OCI-LY7 (cell line): ENCODE data around the gene LRRC4B. TPM values are rescaled to one million over a fixed set of nuclear protein-coding genes. Genes with fewer than 3 reads are reported as not detected.

Source experiments
- BruUV-seq: library from RNA; stranded (reverse); fragments of 400-500 nt; replicated peaks from 2 replicates; lab custom pipeline; 2021; lab: Mats Ljungman, UMichigan
- CTCF ChIA-PET: fragments of 300-600 bp; sonication (Branson Sonifier 250); formaldehyde crosslinking; loops from one replicate; lab custom pipeline; 2022; ENCODE audit warnings: antibody characterized with exemption; ENCODE audit not compliant: unreplicated experiment; lab: Charles Lee
- POLR2A ChIA-PET: fragments of 300-600 bp; sonication (Branson Sonifier 250); formaldehyde crosslinking; loops from one replicate; lab custom pipeline; 2022; ENCODE audit warnings: antibody characterized with exemption; lab: Charles Lee
- DNase-seq: peaks from one replicate; pipeline ENCODE4 v3.0.0-alpha.2; 2015; ENCODE audit warnings: low spot score
- H2AFZ ChIP-seq: fragments of 200-600 bp; sonication (generic), shearing (Covaris generic); 2 replicates; pipeline ENCODE4 v1.6.1; 2014; ENCODE audit warnings: mild to moderate bottlenecking, antibody characterized with exemption, low read length, moderate library complexity
- H3K27ac ChIP-seq: fragments of 200-600 bp; sonication (generic); 2 replicates; pipeline ENCODE4 v1.5.1; 2014; ENCODE audit warnings: mixed run types, low read depth, mild to moderate bottlenecking, moderate library complexity, low read length, inconsistent platforms; ENCODE audit not compliant: poor library complexity, severe bottlenecking
- H3K36me3 ChIP-seq: fragments of 200-600 bp; sonication (generic); 2 replicates; pipeline ENCODE4 v1.6.1; 2014; ENCODE audit warnings: mild to moderate bottlenecking, antibody characterized with exemption, low read length, moderate library complexity, mixed read lengths; ENCODE audit not compliant: insufficient read depth
- H3K4me1 ChIP-seq: fragments of 200-600 bp; sonication (generic); 2 replicates; pipeline ENCODE4 v1.5.1; 2014; ENCODE audit warnings: mild to moderate bottlenecking, low read length; ENCODE audit not compliant: insufficient read depth, poor library complexity, severe bottlenecking
- H3K4me2 ChIP-seq: fragments of 200-600 bp; sonication (generic); 2 replicates; pipeline ENCODE4 v1.6.1; 2014; ENCODE audit warnings: mild to moderate bottlenecking, low read length
- H3K4me3 ChIP-seq: fragments of 200-600 bp; sonication (generic); 2 replicates; pipeline ENCODE4 v1.5.1; 2014; ENCODE audit warnings: mild to moderate bottlenecking, low read depth, low read length; ENCODE audit not compliant: poor library complexity, severe bottlenecking
- H3K79me2 ChIP-seq: fragments of 200-600 bp; sonication (generic); 2 replicates; pipeline ENCODE4 v1.6.1; 2016; ENCODE audit warnings: low read depth, mild to moderate bottlenecking, low read length, moderate library complexity, mixed read lengths; ENCODE audit not compliant: insufficient read depth
- H3K9me2 ChIP-seq: fragments of 200-600 bp; sonication (generic); 2 replicates; pipeline ENCODE4 v1.6.1; 2016; ENCODE audit warnings: mild to moderate bottlenecking, low read length, mixed read lengths; ENCODE audit not compliant: insufficient read depth
- H3K9me3 ChIP-seq: fragments of 200-600 bp; sonication (generic); 2 replicates; pipeline ENCODE4 v1.6.1; 2014; ENCODE audit warnings: mild to moderate bottlenecking, mixed run types, low read length, mixed read lengths
- H4K20me1 ChIP-seq: fragments of 200-600 bp; sonication (generic); 2 replicates; pipeline ENCODE4 v1.6.1; 2014; ENCODE audit warnings: mild to moderate bottlenecking, antibody characterized with exemption, low read length, moderate library complexity, mixed read lengths; ENCODE audit not compliant: insufficient read depth
- EZH2phosphoT487 ChIP-seq: fragments of 200-600 bp; sonication (generic); IDR thresholded peaks from 2 replicates; pipeline ENCODE4 v1.6.1; 2018; ENCODE audit warnings: low read depth, borderline replicate concordance, mild to moderate bottlenecking, mixed run types, antibody characterized with exemption, low read length, moderate library complexity, mixed read lengths
- intact Hi-C: fragments of 100-400 bp; cut with micrococcal nuclease; formaldehyde crosslinking; loops from one replicate; pipeline ENCODE4 v1.10.0; 2022; ENCODE audit not compliant: unreplicated experiment
- total RNA-seq, 2 experiments: library from RNA; depleted of rRNA in 1 of 2; stranded (reverse); fragments of >200 nt in 1 of 2; shearing (Covaris generic) in 1 of 2; gene quantifications; 2 replicates each; pipeline ENCODE4 v1.2.3, GENCODE V29; 2014 to 2022
- TF ChIP-seq, protein P1 (sequence below): fragments of 200-600 bp; sonication (generic); conservative IDR thresholded peaks from 2 replicates; pipeline ENCODE4 v1.5.1; 2014; ENCODE audit warnings: mild to moderate bottlenecking, antibody characterized with exemption, low read length, moderate library complexity, mixed read lengths

The LRRC4B gene
- total RNA-seq, 2 experiments from 2014 or later = 0.29 TPM; not detected in 1

DNA sequence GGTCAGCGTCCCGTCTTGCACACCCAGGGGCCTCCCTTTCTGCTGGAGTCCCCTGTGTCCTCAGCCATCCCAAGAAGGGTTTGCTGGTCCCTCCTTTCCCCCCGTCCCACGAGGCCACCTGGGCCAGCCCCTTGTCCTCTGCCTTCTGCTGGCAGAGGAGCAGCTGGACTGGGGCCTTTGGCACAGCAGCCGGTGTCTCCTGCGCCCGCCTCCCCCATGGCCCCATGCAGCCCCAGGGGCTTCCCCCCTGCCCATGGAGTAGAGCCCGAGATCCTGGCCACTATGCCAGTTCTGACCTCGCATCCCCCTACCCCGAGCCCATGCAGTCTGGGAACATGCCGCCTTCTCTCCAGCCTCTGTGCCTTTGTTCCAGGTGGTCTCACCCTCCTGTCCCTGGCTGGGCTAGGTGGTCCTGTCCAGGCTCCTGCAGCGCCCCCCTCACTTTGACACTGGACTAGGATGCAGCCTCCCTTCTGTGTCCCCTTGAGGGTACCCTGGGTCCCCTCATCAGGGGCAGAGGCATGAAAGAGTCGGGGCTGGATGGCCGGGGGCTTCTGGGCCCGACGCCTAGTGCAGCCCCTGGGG, 85.9 kb downstream of the LRRC4B start:
- H3K4me3 ChIP-seq = no peak overlapping the region
- peaks cover 25% of the 10 kb centered on the region for H3K9me3 ChIP-seq
- no peak overlapping the region for H3K27ac ChIP-seq
- H3K4me1 ChIP-seq = peaks cover 5% of the 10 kb centered on the region
- H3K4me2 ChIP-seq = no peak overlapping the region
- no TSS peak for BruUV-seq
- peaks cover 13% of the 10 kb centered on the region for H3K79me2 ChIP-seq
- no peaks in the 10 kb centered on the region for H4K20me1 ChIP-seq
- POLR2A ChIA-PET = no interaction called here
- peaks cover 94% of the 10 kb centered on the region for H3K36me3 ChIP-seq
- CTCF ChIA-PET = interaction anchor here (0.6 kb wide), 1 partner anchor 74 kb away, joined by 3 read pairs; no protein-coding TSS in a partner anchor
- no peak overlapping the region for H2AFZ ChIP-seq
- intact Hi-C loops = no loop called here
- no peaks in the 10 kb centered on the region for H3K9me2 ChIP-seq
- TF ChIP-seq EZH2phosphoT487 = no peak
- TF ChIP-seq, protein P1, sequence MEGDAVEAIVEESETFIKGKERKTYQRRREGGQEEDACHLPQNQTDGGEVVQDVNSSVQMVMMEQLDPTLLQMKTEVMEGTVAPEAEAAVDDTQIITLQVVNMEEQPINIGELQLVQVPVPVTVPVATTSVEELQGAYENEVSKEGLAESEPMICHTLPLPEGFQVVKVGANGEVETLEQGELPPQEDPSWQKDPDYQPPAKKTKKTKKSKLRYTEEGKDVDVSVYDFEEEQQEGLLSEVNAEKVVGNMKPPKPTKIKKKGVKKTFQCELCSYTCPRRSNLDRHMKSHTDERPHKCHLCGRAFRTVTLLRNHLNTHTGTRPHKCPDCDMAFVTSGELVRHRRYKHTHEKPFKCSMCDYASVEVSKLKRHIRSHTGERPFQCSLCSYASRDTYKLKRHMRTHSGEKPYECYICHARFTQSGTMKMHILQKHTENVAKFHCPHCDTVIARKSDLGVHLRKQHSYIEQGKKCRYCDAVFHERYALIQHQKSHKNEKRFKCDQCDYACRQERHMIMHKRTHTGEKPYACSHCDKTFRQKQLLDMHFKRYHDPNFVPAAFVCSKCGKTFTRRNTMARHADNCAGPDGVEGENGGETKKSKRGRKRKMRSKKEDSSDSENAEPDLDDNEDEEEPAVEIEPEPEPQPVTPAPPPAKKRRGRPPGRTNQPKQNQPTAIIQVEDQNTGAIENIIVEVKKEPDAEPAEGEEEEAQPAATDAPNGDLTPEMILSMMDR = no peak
- DNase-seq = no peak

DNA sequence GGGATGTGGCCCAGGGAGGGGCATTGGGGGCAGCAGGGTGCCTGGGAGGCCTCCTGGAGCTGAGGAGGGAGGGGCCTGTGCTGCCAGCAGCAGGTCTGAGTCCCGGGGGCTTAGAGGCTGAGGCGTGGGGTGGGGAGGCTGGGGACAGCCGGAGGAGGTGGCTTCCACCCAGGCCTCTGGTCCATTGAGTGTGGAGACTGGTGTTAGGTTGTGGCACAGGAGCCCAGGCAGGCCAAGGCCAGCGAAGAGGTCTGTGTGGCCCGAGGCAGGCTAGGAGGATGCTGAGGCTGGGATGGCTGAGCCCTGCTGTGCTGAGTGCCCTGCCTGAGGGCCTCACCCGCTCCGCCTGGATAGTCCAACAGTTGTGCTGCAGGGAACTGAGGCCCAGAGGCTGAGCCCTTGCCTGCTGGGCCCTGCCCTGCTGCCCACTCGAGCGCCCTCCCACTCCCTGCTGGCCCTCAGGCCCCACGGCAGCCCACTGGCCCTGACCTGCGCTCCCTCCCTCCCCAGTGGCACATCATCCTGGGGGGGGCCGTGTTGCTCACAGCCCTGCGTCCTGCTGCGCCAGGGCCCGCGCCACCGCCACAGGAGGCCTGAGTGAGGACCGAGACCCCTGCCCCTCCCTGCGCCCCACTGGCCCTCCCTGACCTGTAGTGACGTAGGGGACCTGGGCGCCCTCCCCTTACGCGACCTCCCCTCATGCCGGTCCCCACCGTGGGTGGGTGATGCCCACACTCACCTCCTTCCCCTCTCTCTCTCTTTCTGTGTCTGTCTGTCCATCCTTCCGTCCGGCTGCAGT, 86.7 kb downstream of the LRRC4B start:
- POLR2A ChIA-PET = no interaction called here
- no TSS peak for BruUV-seq

More for the DNA sequence above, 86.7 kb downstream of the LRRC4B start:
- Histone ChIP-seq H3K4me1 (peaks cover 10% of the 10 kb centered on the region), H4K20me1 (no peaks in the 10 kb centered on the region), H3K4me3 (no peak overlapping the region), H3K79me2 (peaks cover 21% of the 10 kb centered on the region), H2AFZ (no peak overlapping the region), H3K4me2 (no peak overlapping the region), H3K36me3 (peaks cover 90% of the 10 kb centered on the region), H3K27ac (no peak overlapping the region), H3K9me3 (peaks cover 21% of the 10 kb centered on the region), H3K9me2 (no peaks in the 10 kb centered on the region)
- TF ChIP-seq, protein P1 = no peak
- TF ChIP-seq EZH2phosphoT487 = no peak
- no peak for DNase-seq
- intact Hi-C loops = no loop called here
- CTCF ChIA-PET = no interaction called here
